OCI-LY7 (cell line): ENCODE measurements around the gene SAT2. TPM values are rescaled to one million over a fixed set of nuclear protein-coding genes. Genes with fewer than 3 reads are reported as not detected.
A peak's percentile ranks its signal among the peaks of the same experiment; 100 is the strongest.

Experiments used
- BruUV-seq: library from RNA; stranded (reverse); fragments of 400-500 nt; replicated peaks from 2 replicates; lab custom pipeline; 2021; lab: Mats Ljungman, UMichigan
- CTCF ChIA-PET: fragments of 300-600 bp; sonication (Branson Sonifier 250); formaldehyde crosslinking; loops from one replicate; lab custom pipeline; 2022; ENCODE audit warnings: antibody characterized with exemption; ENCODE audit not compliant: unreplicated experiment; lab: Charles Lee
- POLR2A ChIA-PET: fragments of 300-600 bp; sonication (Branson Sonifier 250); formaldehyde crosslinking; loops from one replicate; lab custom pipeline; 2022; ENCODE audit warnings: antibody characterized with exemption; lab: Charles Lee
- DNase-seq: peaks from one replicate; pipeline ENCODE4 v3.0.0-alpha.2; 2015; ENCODE audit warnings: low spot score
- H2AFZ ChIP-seq: fragments of 200-600 bp; sonication (generic), shearing (Covaris generic); 2 replicates; pipeline ENCODE4 v1.6.1; 2014; ENCODE audit warnings: mild to moderate bottlenecking, antibody characterized with exemption, low read length, moderate library complexity
- H3K27ac ChIP-seq: fragments of 200-600 bp; sonication (generic); 2 replicates; pipeline ENCODE4 v1.5.1; 2014; ENCODE audit warnings: mixed run types, low read depth, mild to moderate bottlenecking, moderate library complexity, low read length, inconsistent platforms; ENCODE audit not compliant: poor library complexity, severe bottlenecking
- H3K36me3 ChIP-seq: fragments of 200-600 bp; sonication (generic); 2 replicates; pipeline ENCODE4 v1.6.1; 2014; ENCODE audit warnings: mild to moderate bottlenecking, antibody characterized with exemption, low read length, moderate library complexity, mixed read lengths; ENCODE audit not compliant: insufficient read depth
- H3K4me1 ChIP-seq: fragments of 200-600 bp; sonication (generic); 2 replicates; pipeline ENCODE4 v1.5.1; 2014; ENCODE audit warnings: mild to moderate bottlenecking, low read length; ENCODE audit not compliant: insufficient read depth, poor library complexity, severe bottlenecking
- H3K4me2 ChIP-seq: fragments of 200-600 bp; sonication (generic); 2 replicates; pipeline ENCODE4 v1.6.1; 2014; ENCODE audit warnings: mild to moderate bottlenecking, low read length
- H3K4me3 ChIP-seq: fragments of 200-600 bp; sonication (generic); 2 replicates; pipeline ENCODE4 v1.5.1; 2014; ENCODE audit warnings: mild to moderate bottlenecking, low read depth, low read length; ENCODE audit not compliant: poor library complexity, severe bottlenecking
- H3K79me2 ChIP-seq: fragments of 200-600 bp; sonication (generic); 2 replicates; pipeline ENCODE4 v1.6.1; 2016; ENCODE audit warnings: low read depth, mild to moderate bottlenecking, low read length, moderate library complexity, mixed read lengths; ENCODE audit not compliant: insufficient read depth
- H3K9me2 ChIP-seq: fragments of 200-600 bp; sonication (generic); 2 replicates; pipeline ENCODE4 v1.6.1; 2016; ENCODE audit warnings: mild to moderate bottlenecking, low read length, mixed read lengths; ENCODE audit not compliant: insufficient read depth
- H3K9me3 ChIP-seq: fragments of 200-600 bp; sonication (generic); 2 replicates; pipeline ENCODE4 v1.6.1; 2014; ENCODE audit warnings: mild to moderate bottlenecking, mixed run types, low read length, mixed read lengths
- H4K20me1 ChIP-seq: fragments of 200-600 bp; sonication (generic); 2 replicates; pipeline ENCODE4 v1.6.1; 2014; ENCODE audit warnings: mild to moderate bottlenecking, antibody characterized with exemption, low read length, moderate library complexity, mixed read lengths; ENCODE audit not compliant: insufficient read depth
- CTCF ChIP-seq: fragments of 200-600 bp; sonication (generic); conservative IDR thresholded peaks from 2 replicates; pipeline ENCODE4 v1.5.1; 2014; ENCODE audit warnings: mild to moderate bottlenecking, antibody characterized with exemption, low read length, moderate library complexity, mixed read lengths
- EZH2phosphoT487 ChIP-seq: fragments of 200-600 bp; sonication (generic); IDR thresholded peaks from 2 replicates; pipeline ENCODE4 v1.6.1; 2018; ENCODE audit warnings: low read depth, borderline replicate concordance, mild to moderate bottlenecking, mixed run types, antibody characterized with exemption, low read length, moderate library complexity, mixed read lengths
- intact Hi-C: fragments of 100-400 bp; cut with micrococcal nuclease; formaldehyde crosslinking; loops from one replicate; pipeline ENCODE4 v1.10.0; 2022; ENCODE audit not compliant: unreplicated experiment
- total RNA-seq, 2 experiments: library from RNA; depleted of rRNA in 1 of 2; stranded (reverse); fragments of >200 nt in 1 of 2; shearing (Covaris generic) in 1 of 2; gene quantifications; 2 replicates each; pipeline ENCODE4 v1.2.3, GENCODE V29; 2014 to 2022

SAT2 gene
- total RNA-seq, 2 experiments from 2014 or later = 16.9 to 37.3 TPM

- Histone ChIP-seq H3K9me2 (no peaks in the 10 kb centered on the region), H4K20me1 (no peaks in the 10 kb centered on the region), H3K36me3 (peaks cover 65% of the 10 kb centered on the region), H3K4me1 (no peaks in the 10 kb centered on the region), H2AFZ (no peak overlapping the region), H3K79me2 (peaks cover 5% of the 10 kb centered on the region; the same call in 1 of the 2 replicates), H3K4me2 (no peak overlapping the region), H3K4me3 (no peak overlapping the region), H3K27ac (no peak overlapping the region), H3K9me3 (peaks cover 8% of the 10 kb centered on the region)
- intact Hi-C loops = no loop called here
- no peak for DNase-seq
- ChIA-PET CTCF (interaction anchor here (0.6 kb wide), 1 partner anchor 209 kb away, joined by 4 read pairs; no protein-coding TSS in a partner anchor), POLR2A (interaction anchor here (0.6 kb wide), 1 partner anchor 1727 kb away, joined by 3 read pairs; no protein-coding TSS in a partner anchor)
- TF ChIP-seq CTCF = no peak
- no peak for TF ChIP-seq EZH2phosphoT487
- no TSS peak for BruUV-seq
Observed at GRCh38 chr17:7674934-7675333, 47.3 kb upstream of the SAT2 start.

- Histone ChIP-seq H3K9me2 (no peaks in the 10 kb centered on the region), H3K4me2 (no peak overlapping the region), H3K9me3 (peaks cover 8% of the 10 kb centered on the region), H3K79me2 (no peaks in the 10 kb centered on the region), H2AFZ (no peak overlapping the region), H3K36me3 (peaks cover 79% of the 10 kb centered on the region), H3K4me1 (no peaks in the 10 kb centered on the region), H3K4me3 (no peak overlapping the region), H4K20me1 (no peaks in the 10 kb centered on the region), H3K27ac (no peak overlapping the region)
- no TSS peak for BruUV-seq
- DNase-seq = peak; percentile 29
- POLR2A ChIA-PET = interaction anchor here (0.6 to 2.4 kb wide), 3 partner anchors 12 to 33 kb away, joined by 3 to 10 read pairs (median 4); partner anchors contain the start of genes TP53 and WRAP53
- intact Hi-C loops = no loop called here
- TF ChIP-seq EZH2phosphoT487 (no peak), CTCF (peak; percentile 80)
- CTCF ChIA-PET = no interaction called here
Observed at GRCh38 chr17:7673239-7673638, 45.6 kb upstream of the SAT2 start.

- POLR2A ChIA-PET = no interaction called here
- no peaks in the 10 kb centered on the region for H3K9me2 ChIP-seq
- no peaks in the 10 kb centered on the region for H4K20me1 ChIP-seq
- H3K79me2 ChIP-seq = no peaks in the 10 kb centered on the region
- CTCF ChIA-PET = no interaction called here
- H3K27ac ChIP-seq = no peak overlapping the region
- no peak overlapping the region for H3K4me3 ChIP-seq
- H3K4me2 ChIP-seq = no peak overlapping the region
- TF ChIP-seq EZH2phosphoT487 (no peak), CTCF (no peak)
- H2AFZ ChIP-seq = no peak overlapping the region
- H3K9me3 ChIP-seq = peaks cover 3% of the 10 kb centered on the region
- peaks cover 64% of the 10 kb centered on the region for H3K36me3 ChIP-seq
- DNase-seq = no peak
- no TSS peak for BruUV-seq
- intact Hi-C loops = no loop called here
- H3K4me1 ChIP-seq = no peaks in the 10 kb centered on the region
Observed at GRCh38 chr17:7668482-7668881, 40.9 kb upstream of the SAT2 start.
